ENCODE measurements around the gene INCA1. TPM values are rescaled to one million over a fixed set of nuclear protein-coding genes. Genes with fewer than 3 reads are reported as not detected.
"Not testable (repeated sequence)": the region's sequence is repeated elsewhere in the genome, so short reads cannot be mapped to it uniquely, and the experiment has no call there.

Gene INCA1
- total and polyA plus RNA-seq, 10 donors, result 1.1 to 5.8 (median 1.8) TPM

- H3K27me3 ChIP-seq (replicated peaks in 1 of 7), result peaks cover 0 to 29% (median 6%) of the 10 kb centered on the region in 7 donors
- intact Hi-C loops (cut with DNase I; ENCODE audit: low total_unique reads), result no loop called here
- H3K9me3 ChIP-seq, result no peaks in the 10 kb centered on the region
- 71 to 92% (median 82%) methylated on average over 13 of the region's 13 CpGs for WGBS, 5 donors
- DNase-seq, result no peak
- TF ChIP-seq CTCF (IDR thresholded peaks at IDR 0.05 in 8 of 11, conservative IDR thresholded peaks at IDR 0.05 in 3 of 11) (no peak), POLR2A (IDR thresholded peaks at IDR 0.05) (no peak), POLR2AphosphoS5 (IDR thresholded peaks at IDR 0.05) (no peak)
- no peak overlapping the region for H3K27ac ChIP-seq
- no peak overlapping the region for H3K4me3 ChIP-seq
- H3K36me3 ChIP-seq, result no peaks in the 10 kb centered on the region
- peaks cover 7 to 51% (median 29%) of the 10 kb centered on the region in 6 donors for H3K4me1 ChIP-seq
Measured at GRCh38 chr17:5033352-5034015, 36.2 kb upstream of the INCA1 start.

DNA sequence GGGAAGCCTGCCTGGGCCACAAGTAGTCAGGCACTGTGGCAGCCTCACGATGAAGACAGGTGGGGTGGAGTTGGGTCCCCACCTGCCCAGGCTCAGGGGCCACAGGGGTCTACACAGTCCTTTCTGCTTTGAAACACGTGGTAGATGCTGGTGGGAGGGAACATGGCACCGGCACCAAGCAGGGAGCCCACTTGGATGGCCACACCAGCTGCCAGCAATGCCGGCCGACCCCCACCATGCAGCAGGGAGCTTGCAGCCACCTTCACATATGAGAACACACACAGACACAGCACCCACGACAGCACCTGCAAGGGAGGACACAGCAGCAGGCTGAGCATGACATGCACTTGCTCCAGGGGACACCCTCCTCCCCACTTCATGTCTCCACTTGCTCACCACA is 35.5 kb upstream of the INCA1 start:
- Histone ChIP-seq H3K27ac (peak overlapping the region in 1 of 8 donors; percentile 89), H3K4me3 (no peak overlapping the region), H3K9me3 (no peaks in the 10 kb centered on the region), H3K4me1 (peaks cover 7 to 51% (median 29%) of the 10 kb centered on the region in 6 donors), H3K27me3 (replicated peaks in 1 of 7) (peaks cover 0 to 29% (median 6%) of the 10 kb centered on the region in 7 donors), H3K36me3 (no peaks in the 10 kb centered on the region)
- WGBS, 5 donors, result 80 to 93% (median 88%) methylated on average over 2 to 6 of the region's 6 CpGs
- no peak for DNase-seq
- intact Hi-C loops (cut with DNase I; ENCODE audit: low total_unique reads), result no loop called here
- no peak for TF ChIP-seq POLR2A (IDR thresholded peaks at IDR 0.05)
- no peak for TF ChIP-seq CTCF (IDR thresholded peaks at IDR 0.05 in 8 of 11, conservative IDR thresholded peaks at IDR 0.05 in 3 of 11)
- TF ChIP-seq POLR2AphosphoS5 (IDR thresholded peaks at IDR 0.05), result no peak

GRCh38 chr17:5031365-5032082 is 34.2 kb upstream of the INCA1 start:
- DNase-seq, result peak; percentile 90
- peaks cover 0 to 29% (median 6%) of the 10 kb centered on the region in 7 donors for H3K27me3 ChIP-seq (replicated peaks in 1 of 7)
- H3K27ac ChIP-seq, result peak overlapping the region; percentile 13 to 89 (median 76)
- H3K4me3 ChIP-seq, result peak overlapping the region; percentile 30 to 74 (median 46)
- H3K4me1 ChIP-seq, result peaks cover 7 to 51% (median 29%) of the 10 kb centered on the region in 6 donors
- no peaks in the 10 kb centered on the region for H3K36me3 ChIP-seq
- intact Hi-C loops (cut with DNase I; ENCODE audit: low total_unique reads), result no loop called here
- 3 to 11% (median 3%) methylated on average over 16 to 48 of the region's 48 CpGs for WGBS, 5 donors
- H3K9me3 ChIP-seq, result no peaks in the 10 kb centered on the region
- TF ChIP-seq POLR2A (IDR thresholded peaks at IDR 0.05) (no peak), POLR2AphosphoS5 (IDR thresholded peaks at IDR 0.05) (peak; percentile 47 to 61 (median 52)), CTCF (IDR thresholded peaks at IDR 0.05 in 8 of 11, conservative IDR thresholded peaks at IDR 0.05 in 3 of 11) (peak; percentile 84 to 94 (median 88))

GRCh38 chr17:5030168-5030567 is 32.8 kb upstream of the INCA1 start:
- H3K27me3 ChIP-seq (replicated peaks in 1 of 7), result peaks cover 0 to 19% (median 2%) of the 10 kb centered on the region in 7 donors
- 62 to 89% (median 72%) methylated on average over 2 of the region's 2 CpGs for WGBS, 5 donors
- DNase-seq; H3K4me3 ChIP-seq; intact Hi-C loops (cut with DNase I; ENCODE audit: low total_unique reads); H3K36me3 ChIP-seq; H3K9me3 ChIP-seq: not testable (repeated sequence)
- H3K27ac ChIP-seq, result peak overlapping the region in 5 of 8 donors; percentile 67 to 89 (median 76)
- peaks cover 7 to 47% (median 26%) of the 10 kb centered on the region in 6 donors for H3K4me1 ChIP-seq
